ENCODE data around the gene CACNA2D1.
"Not testable (repeated sequence)": the region's sequence is repeated elsewhere in the genome, so short reads cannot be mapped to it uniquely, and the experiment has no call there.

Gene CACNA2D1

DNA sequence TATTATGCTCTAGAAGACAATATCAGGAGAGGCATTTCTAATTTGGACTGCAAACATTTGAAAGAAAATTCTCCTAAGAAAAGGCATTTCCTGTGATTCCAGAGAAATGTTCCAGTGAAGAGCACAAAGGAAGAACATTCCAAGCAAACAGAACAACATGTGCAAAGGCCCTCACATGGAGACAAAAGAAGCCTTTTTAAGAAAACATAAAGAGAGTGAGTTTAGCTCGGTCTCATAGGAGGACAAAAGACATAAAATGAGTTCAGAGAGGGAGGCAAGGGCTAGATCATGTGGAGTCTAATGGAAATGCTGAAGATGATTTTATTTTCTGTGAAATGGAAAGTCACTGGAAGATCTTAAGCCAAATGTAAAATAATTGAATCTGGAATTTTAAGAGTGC is 404.0 kb downstream of the CACNA2D1 start:
- no peak for DNase-seq (ENCODE audit: low read depth)

DNA sequence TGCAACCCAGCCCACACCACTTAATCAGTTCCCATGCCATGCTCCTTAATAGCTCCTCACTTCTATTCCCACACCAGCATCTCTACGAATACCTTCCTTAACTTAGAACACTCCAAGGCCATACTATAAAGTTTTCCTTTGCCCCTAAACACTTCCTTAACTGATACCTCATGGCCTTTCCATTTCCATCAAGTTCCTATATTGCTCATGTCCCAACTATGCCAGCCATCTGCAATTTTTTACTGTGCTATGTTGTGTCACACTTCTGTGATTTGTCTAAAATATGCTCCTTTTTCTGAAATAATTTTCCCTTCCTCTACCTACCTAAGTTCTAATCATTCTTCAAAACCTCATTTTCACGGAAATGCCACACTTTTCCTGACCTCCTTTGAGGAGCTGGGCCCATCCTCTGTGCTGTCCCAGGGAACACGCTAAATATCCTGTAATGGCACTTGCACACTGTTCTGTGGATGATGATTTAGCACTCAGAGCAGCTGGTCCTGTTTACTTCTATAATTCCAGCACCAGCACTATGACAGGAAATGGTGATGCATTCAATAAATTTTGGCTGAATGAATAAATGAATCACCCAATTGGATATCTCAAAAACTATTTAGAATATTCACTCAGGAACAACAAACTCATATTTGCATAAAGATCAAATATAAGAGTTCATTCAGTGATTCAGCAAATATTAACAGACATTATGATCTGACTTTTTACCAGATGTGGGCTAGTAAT is 407.3 kb downstream of the CACNA2D1 start:
- no peak for DNase-seq (ENCODE audit: low read depth)

DNA sequence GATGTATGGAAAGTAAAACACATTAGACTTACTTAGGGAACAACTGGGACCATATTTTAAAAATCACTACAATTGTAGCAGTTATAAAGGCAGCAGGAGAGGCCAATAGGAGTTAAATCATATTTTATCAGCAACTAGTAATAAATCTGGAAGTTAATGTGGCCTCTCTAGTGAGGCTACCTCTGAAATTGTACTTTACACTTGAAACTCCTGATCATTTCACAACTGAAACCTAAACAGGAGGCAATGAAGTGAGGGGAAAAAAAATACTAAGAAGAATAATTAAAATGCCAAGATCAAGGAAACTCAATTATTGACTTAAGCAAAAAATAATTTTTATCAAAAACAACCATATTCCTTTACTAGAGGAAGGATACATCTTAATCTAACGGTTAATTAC is 408.1 kb downstream of the CACNA2D1 start:
- DNase-seq (ENCODE audit: low read depth) = no peak

DNA sequence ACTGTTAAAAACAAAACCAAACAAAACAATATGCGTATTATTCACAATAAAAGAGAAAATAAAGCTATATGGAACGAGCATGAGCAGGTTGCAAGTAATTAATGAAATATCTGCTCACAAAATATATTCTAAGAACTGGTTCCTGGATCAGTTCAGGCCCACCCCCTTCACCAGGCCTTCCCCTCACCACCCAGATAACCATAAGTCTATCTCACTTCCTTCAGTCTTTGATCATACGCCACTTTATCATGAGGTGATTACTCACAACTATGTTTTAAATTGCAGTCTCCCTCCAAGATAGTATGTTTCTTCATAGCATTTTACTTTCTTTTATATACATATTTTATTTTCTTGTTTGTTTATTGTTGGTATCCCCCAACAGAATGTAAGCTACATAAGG is 410.7 kb downstream of the CACNA2D1 start:
- no peak for DNase-seq (ENCODE audit: low read depth)

DNA sequence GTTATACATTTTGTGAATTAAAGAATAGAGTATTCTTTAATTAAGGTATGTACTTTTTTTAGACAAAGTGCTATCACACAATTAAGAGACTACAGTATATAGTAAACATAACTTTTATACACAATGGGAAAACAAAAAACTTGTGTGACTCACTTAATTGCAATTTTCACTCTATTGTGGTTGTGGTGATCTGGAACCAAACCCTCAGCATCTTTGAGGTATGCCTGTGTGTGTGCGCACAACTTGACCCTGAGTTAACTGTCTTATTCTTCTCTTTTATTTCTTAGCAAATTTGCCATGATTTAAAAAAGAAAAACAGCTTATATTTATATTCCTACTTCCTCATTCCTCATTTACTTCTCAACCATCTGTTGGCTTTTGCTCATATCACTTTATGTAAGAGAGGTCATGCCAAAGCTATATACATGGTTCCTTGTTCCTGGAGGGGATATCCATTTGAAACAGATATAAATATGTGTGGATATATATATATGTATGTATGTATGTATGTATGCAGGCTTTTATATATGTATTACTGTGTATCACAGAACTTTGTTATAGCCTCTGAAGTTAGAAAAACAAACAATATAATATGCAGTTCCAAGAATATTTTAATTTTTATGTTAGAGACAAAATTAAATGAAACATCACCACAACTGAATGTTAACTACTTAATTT is 414.2 kb downstream of the CACNA2D1 start:
- no peak for DNase-seq (ENCODE audit: low read depth)

DNA sequence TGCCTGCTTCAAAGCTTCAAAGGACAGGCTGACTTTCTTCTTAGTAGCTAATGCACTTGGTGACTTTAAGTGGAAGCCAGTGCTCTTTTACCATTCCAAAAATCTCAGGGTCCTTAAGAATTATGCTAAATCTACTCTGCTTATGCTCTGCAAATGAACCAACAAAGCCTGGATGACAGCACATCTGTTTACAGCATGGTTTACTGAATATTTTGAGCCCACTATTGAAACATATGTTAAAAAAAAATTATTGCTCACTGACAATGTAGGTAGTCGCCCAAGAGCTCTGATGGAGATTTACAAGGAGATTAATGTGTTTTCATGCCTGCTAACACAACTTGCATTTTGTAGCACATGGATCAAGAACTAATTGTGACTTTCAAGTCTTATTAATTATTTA is 415.5 kb downstream of the CACNA2D1 start:
- no peak for DNase-seq (ENCODE audit: low read depth)

DNA sequence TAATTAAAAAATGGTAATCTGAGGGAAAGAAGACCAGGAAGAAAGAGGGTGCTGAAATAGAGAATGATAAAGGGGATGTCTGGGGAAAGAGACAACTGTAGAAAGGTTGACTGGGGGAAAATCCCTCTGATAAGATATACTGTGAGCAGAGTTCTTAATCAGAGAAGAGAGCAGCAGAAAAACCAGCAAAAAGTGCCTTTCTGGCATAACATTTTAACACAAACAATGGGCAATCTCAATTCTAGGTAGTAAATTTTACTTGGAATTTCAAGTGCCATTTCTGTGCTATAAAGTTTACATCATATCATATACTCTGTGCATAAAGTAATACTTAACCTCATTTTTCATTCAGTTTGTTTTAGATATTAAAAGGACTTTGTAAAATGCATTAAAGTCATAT is 421.9 kb downstream of the CACNA2D1 start:
- DNase-seq (ENCODE audit: low read depth) = no peak

DNA sequence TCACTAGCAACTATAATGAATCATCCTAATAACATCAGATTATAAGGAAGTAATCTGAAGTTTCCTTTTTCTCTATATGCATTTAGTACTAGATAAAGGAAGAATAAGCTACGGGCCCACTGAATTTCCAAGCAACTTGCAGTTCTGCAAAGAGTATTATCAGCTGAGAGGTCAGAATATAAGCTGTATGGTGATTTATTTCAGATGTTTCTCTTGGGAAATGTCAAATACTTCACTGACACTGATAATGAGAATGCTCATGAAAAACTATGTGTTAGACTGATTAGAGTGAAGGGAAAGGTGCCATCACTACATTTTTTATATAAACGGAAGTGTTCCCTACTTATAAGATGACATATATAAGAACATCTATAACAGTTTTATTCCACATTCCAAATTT is 422.5 kb downstream of the CACNA2D1 start:
- no peak for DNase-seq (ENCODE audit: low read depth)

DNA sequence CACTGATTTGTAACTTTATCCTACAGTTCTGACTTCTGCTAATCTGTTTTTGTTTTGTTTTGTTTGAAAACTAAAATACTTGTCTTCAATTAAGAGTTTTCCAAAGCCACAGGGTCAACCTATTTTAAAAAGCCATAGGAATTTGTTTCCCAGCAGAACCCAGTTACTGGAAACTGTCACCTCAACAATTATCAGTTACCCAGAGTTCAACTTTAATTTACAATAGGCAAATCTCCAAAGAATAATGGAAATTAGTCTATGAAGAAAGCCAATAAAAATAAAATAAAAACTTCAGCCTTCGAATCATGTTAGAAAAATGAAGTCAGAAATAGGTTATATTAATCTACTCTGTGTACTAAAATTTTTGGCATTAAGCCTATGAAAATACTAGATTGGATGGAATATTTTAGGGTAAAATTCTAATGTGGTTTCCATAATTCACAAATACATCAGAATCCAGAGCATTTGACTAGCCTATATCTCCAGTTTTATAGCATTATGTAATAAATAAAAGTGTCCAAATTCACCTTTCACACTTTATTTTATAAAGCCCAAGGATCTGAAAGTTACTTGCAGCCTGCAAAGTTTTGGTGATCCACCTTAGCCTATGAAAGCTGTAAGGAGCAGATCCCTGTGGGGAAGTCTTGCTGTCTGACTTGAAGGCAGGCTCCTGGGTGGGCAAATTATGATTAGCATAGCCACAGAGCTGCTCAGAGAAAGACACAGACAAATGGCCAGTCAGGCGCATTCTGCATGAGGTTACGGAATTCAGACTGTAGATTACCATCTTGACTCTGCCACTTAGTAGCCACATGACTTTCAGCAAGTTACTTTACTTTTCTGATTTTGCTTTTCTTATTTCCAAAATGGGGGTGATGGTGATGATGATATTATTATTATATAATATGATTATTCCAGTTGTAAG is 423.8 kb downstream of the CACNA2D1 start:
- no peak for DNase-seq (ENCODE audit: low read depth)

DNA sequence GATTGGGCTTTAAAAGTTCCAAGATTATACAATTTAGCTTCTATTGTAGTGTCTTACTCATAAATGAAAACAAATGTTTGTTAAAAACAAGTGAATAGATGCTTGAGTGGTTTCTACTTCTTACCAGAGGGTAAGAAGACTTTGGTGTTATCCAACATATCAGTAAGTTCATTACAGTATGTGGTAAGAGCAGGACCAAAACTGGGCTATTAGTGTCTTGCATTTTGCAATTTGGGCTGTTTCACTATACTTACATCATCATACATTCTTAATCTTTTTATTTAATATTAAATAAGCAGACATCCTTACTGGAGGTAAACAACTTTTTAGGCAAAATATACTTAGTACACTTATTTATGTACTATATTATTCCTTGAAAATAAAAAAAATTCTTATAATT is 425.4 kb downstream of the CACNA2D1 start:
- DNase-seq (ENCODE audit: low read depth) = no peak

DNA sequence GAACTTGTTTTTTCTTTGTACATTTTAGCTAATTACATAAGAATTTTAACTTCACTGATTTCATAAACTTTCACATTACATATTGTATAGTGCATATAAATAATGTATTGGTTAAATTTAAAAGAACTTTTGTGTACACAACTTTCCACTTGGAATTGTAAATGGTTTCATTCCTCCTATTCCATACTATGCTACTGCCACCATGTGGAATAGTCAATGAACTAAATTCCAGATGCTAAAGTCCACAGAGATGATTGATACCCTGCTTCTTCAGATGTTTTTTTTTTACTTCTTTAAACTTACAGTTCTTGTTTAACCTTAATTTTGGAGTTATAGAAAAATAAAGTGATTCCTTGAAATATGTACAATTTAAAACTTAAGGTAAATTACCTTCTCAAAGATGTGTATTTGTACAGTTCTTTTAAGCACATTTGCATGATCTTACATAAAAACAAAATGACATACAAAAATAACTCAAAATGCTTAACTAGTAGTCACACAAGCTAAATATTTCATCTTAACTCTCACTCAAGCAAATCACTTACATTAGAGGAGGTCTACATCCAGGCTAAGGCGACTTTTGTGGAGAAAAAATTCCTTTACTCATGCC is 426.1 kb downstream of the CACNA2D1 start:
- DNase-seq (ENCODE audit: low read depth) = no peak

DNA sequence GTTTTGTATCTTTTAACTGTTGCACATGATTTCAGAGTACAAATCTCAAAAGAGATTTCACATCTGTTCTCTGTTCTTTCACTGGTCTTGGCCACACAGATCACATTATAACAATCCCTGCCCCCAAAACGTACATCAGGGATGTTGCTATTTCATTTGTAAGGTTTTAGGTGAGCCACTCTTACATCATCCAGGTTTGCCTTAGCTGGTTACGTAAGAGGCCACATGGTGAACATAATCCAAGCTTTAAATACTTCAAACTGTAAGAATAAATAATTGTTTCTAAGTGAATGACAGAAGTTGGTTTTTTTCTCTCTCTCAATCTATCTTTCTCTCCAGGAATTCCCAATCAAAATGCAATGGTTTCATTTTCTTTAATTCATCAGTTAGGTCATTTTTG is 427.8 kb downstream of the CACNA2D1 start:
- DNase-seq (ENCODE audit: low read depth) = no peak

DNA sequence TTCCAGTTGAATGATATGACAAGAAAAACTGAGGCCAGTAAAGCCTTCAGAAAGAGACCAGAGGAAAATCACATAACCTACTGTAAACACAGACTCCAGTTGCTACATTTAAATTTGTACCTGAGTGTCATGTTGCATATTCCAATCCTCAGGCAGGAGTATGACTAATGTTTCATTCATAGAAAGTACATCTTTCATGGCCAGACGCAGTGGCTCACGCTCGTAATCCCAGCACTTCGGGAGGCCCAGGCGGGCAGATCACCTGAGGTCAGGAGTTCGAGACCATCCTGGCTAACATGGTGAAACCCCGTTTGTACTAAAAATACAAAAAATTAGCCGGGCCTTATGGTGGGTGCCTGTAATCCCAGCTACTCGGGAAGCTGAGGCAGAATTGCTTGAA is 429.0 kb downstream of the CACNA2D1 start:
- DNase-seq (ENCODE audit: low read depth) = not testable (repeated sequence)

DNA sequence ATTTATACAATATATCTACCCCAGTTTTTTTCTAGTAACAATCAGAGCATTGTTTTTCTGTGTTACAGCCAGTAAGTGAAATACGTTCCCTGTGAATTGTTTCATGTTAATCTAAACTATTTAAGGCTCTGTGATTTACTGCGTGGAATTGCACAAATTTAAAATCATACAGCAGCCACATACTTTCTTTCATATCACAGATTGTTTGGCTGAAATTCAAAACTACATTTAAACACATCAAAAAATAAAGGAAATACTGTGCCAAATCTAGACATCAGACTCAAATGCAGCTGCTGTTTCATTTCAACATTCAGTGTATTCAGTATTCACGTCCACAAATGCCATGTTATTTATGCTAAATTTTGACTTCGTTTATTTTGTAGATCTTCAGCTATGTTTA is 431.1 kb downstream of the CACNA2D1 start:
- DNase-seq (ENCODE audit: low read depth) = no peak

DNA sequence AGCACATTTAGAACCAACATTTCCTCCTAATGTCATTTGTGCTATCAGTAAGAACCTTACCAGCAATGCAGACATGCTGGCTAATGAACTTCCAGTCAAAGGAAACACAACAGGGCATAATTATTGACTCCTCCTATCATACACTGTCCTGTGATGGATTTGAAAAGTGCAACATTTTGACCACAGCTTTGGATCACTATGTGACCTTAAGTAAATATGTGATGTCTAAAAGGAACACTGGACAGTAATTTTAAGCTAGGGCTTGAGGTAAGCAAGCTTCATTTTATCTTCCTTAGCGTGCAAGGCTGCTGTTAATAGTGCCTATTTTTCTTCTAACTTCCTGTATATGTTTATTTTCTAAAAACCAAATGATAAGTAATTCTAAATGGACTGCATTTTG is 433.2 kb downstream of the CACNA2D1 start:
- no peak for DNase-seq (ENCODE audit: low read depth)

DNA sequence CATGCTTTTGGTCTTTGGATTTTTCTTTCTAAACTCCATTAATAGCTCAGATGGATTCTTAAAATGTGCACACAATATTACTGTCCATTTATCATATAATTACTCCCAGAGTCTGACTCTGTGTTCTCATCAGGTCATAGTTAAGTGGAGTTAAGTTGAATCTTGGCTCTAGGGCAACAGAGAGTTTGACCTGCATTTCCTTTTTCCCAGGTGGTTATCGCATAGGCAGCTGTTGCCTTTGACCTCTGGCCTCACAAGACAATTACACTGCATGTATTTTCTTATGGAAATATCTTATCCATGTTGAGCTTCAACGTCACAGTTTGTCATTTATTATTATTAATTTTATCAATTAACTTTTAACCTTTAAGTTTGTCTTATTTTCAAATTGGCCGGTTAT is 436.3 kb downstream of the CACNA2D1 start:
- no peak for DNase-seq (ENCODE audit: low read depth)

DNA sequence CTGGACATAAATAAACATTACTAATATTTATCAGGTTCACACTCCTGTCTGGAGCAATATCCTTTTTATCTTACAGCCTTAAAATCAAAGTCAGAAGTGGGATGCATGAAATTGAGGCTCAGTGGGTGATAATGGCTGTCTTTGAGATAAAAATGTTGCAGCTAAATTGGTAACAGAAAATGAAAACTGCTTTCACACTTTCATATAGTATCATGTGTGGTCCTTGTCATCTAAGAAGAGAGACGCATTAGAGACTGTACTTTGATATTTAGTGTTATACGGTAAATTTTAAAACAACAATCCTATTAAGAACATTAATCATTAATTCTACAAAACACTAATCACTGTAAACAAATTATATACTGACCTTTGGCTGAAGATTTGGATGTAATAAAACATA is 438.5 kb downstream of the CACNA2D1 start:
- no peak for DNase-seq (ENCODE audit: low read depth)

DNA sequence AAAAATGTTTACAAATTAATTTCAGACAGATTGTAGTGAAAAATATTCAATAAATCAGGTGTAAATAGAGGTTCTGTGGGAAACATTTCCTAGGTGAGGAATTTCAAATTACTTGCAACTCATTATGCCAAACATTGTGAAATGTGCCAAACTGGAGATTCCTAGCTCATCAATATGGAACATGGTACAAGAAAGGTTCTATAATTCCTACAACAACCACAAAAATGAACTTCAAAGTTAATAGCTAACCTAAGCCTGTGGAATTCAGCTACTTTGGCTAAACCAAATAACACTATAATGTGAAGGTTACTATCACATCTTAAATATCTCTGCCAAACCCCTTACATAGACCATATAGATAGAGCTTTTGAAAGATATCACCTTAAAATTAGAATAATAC is 450.4 kb downstream of the CACNA2D1 start:
- no peak for DNase-seq (ENCODE audit: low read depth)

DNA sequence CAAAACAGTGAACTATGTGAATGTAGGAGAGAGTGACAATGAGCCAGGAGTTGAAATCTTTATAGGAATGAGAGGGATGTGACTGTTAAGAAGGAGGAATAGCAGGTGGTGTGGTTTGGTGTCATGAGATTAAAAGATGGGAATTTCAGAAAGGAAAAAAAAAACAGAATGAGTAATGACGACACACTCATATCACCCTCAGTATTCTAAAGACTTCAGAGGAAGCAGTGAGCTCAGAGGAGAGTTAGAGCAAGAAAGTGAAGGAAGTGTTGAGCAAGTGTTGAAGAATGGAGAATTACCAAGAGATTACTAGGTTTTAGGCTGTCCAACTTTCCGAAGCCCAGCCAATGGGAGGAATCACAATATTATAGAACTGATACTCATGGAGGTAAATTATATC is 453.2 kb downstream of the CACNA2D1 start:
- DNase-seq (ENCODE audit: low read depth) = no peak

DNA sequence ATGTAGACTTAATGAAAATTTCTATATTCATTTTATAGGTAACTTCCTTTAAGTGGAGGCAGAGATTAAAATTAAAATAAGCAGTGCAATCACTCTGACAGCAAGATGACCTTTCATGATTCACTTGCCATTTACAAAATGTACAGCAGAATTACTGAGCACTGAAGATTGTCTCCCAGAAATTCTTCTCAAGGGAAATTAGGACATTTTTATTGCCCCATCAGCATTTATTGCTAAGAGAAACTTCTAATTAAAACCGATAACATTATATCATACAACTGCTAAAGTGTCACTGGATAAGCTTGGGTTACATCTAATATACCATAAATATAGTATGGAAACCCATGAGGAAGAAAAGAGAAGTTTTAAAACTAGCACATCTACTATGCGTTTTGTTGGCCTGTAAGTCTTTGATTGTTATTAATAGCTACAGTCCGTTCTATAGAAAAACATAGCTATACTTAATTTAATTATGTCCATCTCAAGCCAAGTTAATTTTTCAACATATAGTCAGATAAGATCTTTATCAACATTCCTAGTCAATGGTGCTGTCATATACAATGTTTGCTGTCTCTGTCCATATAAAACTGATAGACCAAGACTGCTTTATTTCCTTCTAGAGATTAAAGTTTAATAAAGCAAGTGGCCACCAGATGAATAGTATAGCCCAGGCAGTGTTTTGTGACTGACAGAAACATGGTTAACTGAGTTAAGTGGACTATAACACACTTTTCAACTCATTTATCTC is 456.7 kb downstream of the CACNA2D1 start:
- DNase-seq (ENCODE audit: low read depth) = no peak

DNA sequence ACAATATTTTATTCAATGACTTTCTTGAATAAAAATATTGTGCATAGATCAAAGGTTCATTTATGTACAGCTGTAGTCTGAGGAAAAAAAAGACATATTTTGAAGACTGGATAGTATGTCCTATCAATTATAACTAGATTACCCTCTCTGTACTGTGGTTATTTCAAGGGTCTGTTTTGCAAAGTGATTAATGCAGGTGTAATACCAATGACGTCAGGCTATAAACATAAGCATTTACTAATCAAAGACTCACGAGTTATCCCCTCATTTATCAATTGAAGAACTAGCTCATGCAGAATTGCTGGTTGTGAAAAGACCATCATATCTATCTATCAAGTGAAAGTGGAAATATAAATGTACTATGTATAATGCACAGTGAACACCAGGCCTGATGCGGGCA is 460.2 kb downstream of the CACNA2D1 start:
- DNase-seq (ENCODE audit: low read depth) = no peak

DNA sequence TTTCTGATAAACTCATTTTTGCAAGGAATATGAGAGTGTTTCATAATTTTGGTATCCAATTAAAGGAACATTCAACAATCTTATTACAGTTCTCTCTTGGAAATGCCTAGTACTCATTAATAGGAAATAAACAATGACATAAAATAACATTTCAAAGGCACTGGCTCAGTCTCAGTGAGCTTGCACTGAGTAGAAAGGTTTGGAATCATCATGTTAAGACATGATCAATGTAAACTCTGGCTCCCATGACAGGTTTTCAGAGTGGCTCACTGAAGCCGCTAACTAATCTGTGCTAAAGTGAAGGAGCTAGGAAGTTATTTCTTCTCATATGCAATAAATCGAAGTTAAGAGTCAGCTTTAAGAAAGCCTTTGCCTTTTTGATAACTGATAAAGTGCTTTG is 470.5 kb downstream of the CACNA2D1 start:
- no peak for DNase-seq (ENCODE audit: low read depth)

All from stimulated activated CD8-positive, alpha-beta memory T cell treated with anti-CD3 and anti-CD28 coated beads, Interleukin-7, amount 100 ng/mL, for 24 hours (primary cell).